ENCODE data around the gene PLAC9. TPM values are rescaled to one million over a fixed set of nuclear protein-coding genes. Genes with fewer than 3 reads are reported as not detected.

The PLAC9 gene
- total RNA-seq, 1 donor, result 19.2 TPM

- TF ChIP-seq, protein P1, sequence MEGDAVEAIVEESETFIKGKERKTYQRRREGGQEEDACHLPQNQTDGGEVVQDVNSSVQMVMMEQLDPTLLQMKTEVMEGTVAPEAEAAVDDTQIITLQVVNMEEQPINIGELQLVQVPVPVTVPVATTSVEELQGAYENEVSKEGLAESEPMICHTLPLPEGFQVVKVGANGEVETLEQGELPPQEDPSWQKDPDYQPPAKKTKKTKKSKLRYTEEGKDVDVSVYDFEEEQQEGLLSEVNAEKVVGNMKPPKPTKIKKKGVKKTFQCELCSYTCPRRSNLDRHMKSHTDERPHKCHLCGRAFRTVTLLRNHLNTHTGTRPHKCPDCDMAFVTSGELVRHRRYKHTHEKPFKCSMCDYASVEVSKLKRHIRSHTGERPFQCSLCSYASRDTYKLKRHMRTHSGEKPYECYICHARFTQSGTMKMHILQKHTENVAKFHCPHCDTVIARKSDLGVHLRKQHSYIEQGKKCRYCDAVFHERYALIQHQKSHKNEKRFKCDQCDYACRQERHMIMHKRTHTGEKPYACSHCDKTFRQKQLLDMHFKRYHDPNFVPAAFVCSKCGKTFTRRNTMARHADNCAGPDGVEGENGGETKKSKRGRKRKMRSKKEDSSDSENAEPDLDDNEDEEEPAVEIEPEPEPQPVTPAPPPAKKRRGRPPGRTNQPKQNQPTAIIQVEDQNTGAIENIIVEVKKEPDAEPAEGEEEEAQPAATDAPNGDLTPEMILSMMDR (IDR thresholded peaks at IDR 0.05; ENCODE audit: extremely low read depth, low read depth, low read length), result no peak
- H4K20me1 ChIP-seq (ENCODE audit: insufficient read depth, low read length), result no peaks in the 10 kb centered on the region
- no peak overlapping the region for H3K4me2 ChIP-seq (ENCODE audit: insufficient read depth, low read length)
- H3K36me3 ChIP-seq (ENCODE audit: insufficient read depth, low read length), result peaks cover 40% of the 10 kb centered on the region
- H3K27ac ChIP-seq (ENCODE audit: low read depth, low read length), result no peak overlapping the region
- H3K4me3 ChIP-seq (ENCODE audit: insufficient read depth, low read length), result no peak overlapping the region
- H3K4me1 ChIP-seq (ENCODE audit: insufficient read depth, low read length), result peaks cover 11% of the 10 kb centered on the region
- H3K27me3 ChIP-seq (ENCODE audit: insufficient read depth, low read length), result no peaks in the 10 kb centered on the region
- H2AFZ ChIP-seq (ENCODE audit: low read length), result no peak overlapping the region
- H3K9me3 ChIP-seq (ENCODE audit: low read depth, low read length), result no peaks in the 10 kb centered on the region
- no peak for DNase-seq (ENCODE audit: insufficient read length, low spot score, missing footprints)
- no peaks in the 10 kb centered on the region for H3K79me2 ChIP-seq (ENCODE audit: insufficient read depth, low read length)
Observed at GRCh38 chr10:80146918-80147317, 14.4 kb downstream of the PLAC9 start.

DNA sequence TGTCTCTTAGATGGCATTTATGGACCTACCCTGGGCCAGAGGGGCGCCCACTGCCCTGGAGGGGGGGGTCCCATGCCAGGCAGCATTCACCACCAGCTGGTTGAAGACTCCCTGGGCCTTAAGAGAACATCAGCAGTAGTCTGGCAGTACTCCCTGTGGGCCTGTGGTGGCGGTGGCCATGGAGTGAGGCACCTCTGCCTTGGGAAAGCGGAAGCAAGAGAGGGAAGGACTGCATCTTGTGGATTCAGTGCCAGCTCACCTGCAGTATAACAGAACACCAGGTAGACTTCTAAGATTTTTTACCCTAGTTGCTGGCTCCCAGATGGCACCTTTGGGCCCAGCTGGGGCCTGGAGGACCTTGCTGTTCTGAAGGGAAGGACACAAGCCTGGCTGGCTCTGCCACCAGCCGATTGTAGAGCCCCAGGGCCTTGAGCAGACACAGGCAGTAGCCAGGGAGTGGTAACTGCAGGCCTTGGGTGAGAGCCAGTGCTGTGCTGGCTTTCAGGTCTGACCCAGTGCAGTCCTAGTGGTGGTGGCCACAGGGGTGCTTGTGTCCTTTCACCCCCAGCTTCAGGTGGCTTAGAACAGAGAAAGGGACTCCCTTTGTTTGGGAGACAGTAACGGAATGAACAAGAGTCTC is 15.8 kb downstream of the PLAC9 start:
- Histone ChIP-seq H3K9me3 (ENCODE audit: low read depth, low read length) (no peaks in the 10 kb centered on the region), H3K4me2 (ENCODE audit: insufficient read depth, low read length) (no peak overlapping the region), H3K4me1 (ENCODE audit: insufficient read depth, low read length) (peaks cover 11% of the 10 kb centered on the region), H3K27me3 (ENCODE audit: insufficient read depth, low read length) (no peaks in the 10 kb centered on the region), H2AFZ (ENCODE audit: low read length) (no peak overlapping the region), H4K20me1 (ENCODE audit: insufficient read depth, low read length) (no peaks in the 10 kb centered on the region), H3K27ac (ENCODE audit: low read depth, low read length) (no peak overlapping the region), H3K79me2 (ENCODE audit: insufficient read depth, low read length) (peaks cover 4% of the 10 kb centered on the region), H3K36me3 (ENCODE audit: insufficient read depth, low read length) (peaks cover 54% of the 10 kb centered on the region), H3K4me3 (ENCODE audit: insufficient read depth, low read length) (no peak overlapping the region)
- TF ChIP-seq, protein P1 (IDR thresholded peaks at IDR 0.05; ENCODE audit: extremely low read depth, low read depth, low read length), result no peak
- no peak for DNase-seq (ENCODE audit: insufficient read length, low spot score, missing footprints)

DNA sequence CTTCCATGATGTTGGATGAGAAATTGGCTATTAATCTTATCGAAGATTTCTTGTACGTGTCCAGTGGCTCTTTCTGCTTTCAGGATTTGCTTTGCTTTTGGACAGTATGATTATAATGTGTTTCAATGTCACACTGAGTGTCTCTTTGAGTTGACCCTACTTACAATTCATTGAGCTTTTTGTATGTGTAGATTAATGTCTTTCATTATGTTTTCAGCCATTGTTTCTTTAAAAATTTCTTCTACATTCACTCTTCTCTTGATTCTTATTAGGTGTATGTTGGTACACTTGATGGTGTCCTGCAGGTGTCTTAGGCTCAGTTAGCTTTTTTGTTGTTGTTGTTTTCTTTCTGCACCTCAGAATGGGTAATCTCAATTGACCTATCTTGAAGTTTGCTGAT is 16.6 kb downstream of the PLAC9 start:
- no peak overlapping the region for H2AFZ ChIP-seq (ENCODE audit: low read length)
- no peak overlapping the region for H3K27ac ChIP-seq (ENCODE audit: low read depth, low read length)
- no peak overlapping the region for H3K4me2 ChIP-seq (ENCODE audit: insufficient read depth, low read length)
- no peaks in the 10 kb centered on the region for H3K27me3 ChIP-seq (ENCODE audit: insufficient read depth, low read length)
- peaks cover 7% of the 10 kb centered on the region for H3K4me1 ChIP-seq (ENCODE audit: insufficient read depth, low read length)
- no peaks in the 10 kb centered on the region for H3K9me3 ChIP-seq (ENCODE audit: low read depth, low read length)
- H3K79me2 ChIP-seq (ENCODE audit: insufficient read depth, low read length), result peaks cover 6% of the 10 kb centered on the region
- TF ChIP-seq, protein P1 (IDR thresholded peaks at IDR 0.05; ENCODE audit: extremely low read depth, low read depth, low read length), result no peak
- H3K36me3 ChIP-seq (ENCODE audit: insufficient read depth, low read length), result peaks cover 60% of the 10 kb centered on the region
- H3K4me3 ChIP-seq (ENCODE audit: insufficient read depth, low read length), result no peak overlapping the region
- no peaks in the 10 kb centered on the region for H4K20me1 ChIP-seq (ENCODE audit: insufficient read depth, low read length)
- no peak for DNase-seq (ENCODE audit: insufficient read length, low spot score, missing footprints)

DNA sequence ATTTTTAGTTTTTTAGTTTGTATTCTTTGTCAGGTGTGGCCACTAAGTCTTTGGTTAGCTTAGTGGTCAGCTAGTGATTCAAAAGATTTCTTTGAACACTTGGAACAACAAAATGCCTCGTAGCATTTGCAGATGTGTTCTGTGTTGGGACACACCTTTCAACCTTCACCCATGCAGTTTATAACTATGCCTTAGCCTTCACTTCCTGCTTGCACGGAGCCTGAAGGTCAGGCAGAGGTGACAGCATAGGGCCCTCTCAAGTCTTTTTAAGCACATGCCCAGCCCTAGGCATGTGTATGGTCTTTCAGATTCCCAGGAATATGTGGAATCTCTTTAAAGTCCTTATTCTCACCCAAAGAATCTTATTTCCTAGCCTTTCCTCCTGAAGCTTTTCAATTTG is 17.6 kb downstream of the PLAC9 start:
- H2AFZ ChIP-seq (ENCODE audit: low read length), result no peak overlapping the region
- H4K20me1 ChIP-seq (ENCODE audit: insufficient read depth, low read length), result peaks cover 3% of the 10 kb centered on the region
- H3K4me2 ChIP-seq (ENCODE audit: insufficient read depth, low read length), result no peak overlapping the region
- TF ChIP-seq, protein P1 (IDR thresholded peaks at IDR 0.05; ENCODE audit: extremely low read depth, low read depth, low read length), result no peak
- no peaks in the 10 kb centered on the region for H3K27me3 ChIP-seq (ENCODE audit: insufficient read depth, low read length)
- H3K4me3 ChIP-seq (ENCODE audit: insufficient read depth, low read length), result no peak overlapping the region
- H3K79me2 ChIP-seq (ENCODE audit: insufficient read depth, low read length), result peaks cover 6% of the 10 kb centered on the region
- H3K9me3 ChIP-seq (ENCODE audit: low read depth, low read length), result no peaks in the 10 kb centered on the region
- H3K4me1 ChIP-seq (ENCODE audit: insufficient read depth, low read length), result peaks cover 17% of the 10 kb centered on the region
- no peak for DNase-seq (ENCODE audit: insufficient read length, low spot score, missing footprints)
- H3K27ac ChIP-seq (ENCODE audit: low read depth, low read length), result no peak overlapping the region
- H3K36me3 ChIP-seq (ENCODE audit: insufficient read depth, low read length), result peaks cover 64% of the 10 kb centered on the region
